GM12874 (cell line): ENCODE results near the gene CASQ1.

ENCODE experiments used
- CTCF ChIP-seq: IDR thresholded peaks from 2 replicates; pipeline ENCODE4 v1.5.1; 2011; ENCODE audit warnings: low read depth, mild to moderate bottlenecking, control low read depth, low read length, moderate library complexity; ENCODE audit not compliant: insufficient read depth

CASQ1 gene

DNA sequence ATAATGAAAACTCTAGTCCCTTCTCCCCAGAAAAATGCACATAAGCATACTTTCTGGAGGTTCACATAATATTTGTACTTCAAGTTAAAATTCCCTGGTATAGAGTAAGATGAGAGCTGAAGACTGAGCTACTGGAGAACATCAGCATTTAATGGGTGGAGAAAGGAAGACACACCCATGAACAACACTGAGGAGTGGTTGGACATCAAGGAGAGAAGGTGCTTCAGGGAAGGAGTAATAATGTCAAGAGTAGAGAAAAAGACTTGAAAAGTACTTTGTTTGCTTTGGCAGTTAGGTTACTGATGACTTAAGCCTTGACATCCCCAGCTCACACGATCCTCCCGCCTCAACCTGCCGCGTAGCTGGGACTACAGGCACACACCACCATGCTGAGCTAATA is 36.7 kb downstream of the CASQ1 start:
- no peak for TF ChIP-seq CTCF

GRCh38 chr1:160227561-160227960 is 37.2 kb downstream of the CASQ1 start:
- no peak for TF ChIP-seq CTCF

- no peak for TF ChIP-seq CTCF
Observed at GRCh38 chr1:160228431-160228830, 38.1 kb downstream of the CASQ1 start.

GRCh38 chr1:160232911-160233310 is 42.5 kb downstream of the CASQ1 start:
- TF ChIP-seq CTCF = no peak

DNA sequence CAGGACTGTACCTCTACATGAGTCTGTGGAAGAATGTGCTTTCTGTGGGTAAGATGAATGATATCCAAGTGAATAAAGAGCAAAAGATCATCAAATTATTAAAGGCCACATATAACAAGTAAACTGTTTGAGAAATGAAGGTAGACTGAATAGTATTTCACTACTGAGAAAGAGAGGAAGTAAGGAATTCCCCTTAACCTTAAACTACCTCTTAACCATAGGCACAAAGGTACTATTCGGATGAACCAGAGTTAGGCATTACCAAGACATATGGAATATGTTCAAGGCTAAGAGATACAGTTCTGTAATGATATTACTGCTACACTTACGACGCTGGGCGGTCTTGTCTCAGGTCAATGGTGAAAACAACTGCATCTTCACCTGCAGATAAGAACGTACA is 46.4 kb downstream of the CASQ1 start:
- TF ChIP-seq CTCF = no peak

- no peak for TF ChIP-seq CTCF
Observed at GRCh38 chr1:160237558-160237957, 47.2 kb downstream of the CASQ1 start.

GRCh38 chr1:160238408-160238807 is 48.0 kb downstream of the CASQ1 start:
- TF ChIP-seq CTCF = no peak
